HCT116 (cell line): ENCODE results near the gene NEUROD1.

Experiments used
- CBX3 ChIP-seq: IDR thresholded peaks from 2 replicates; pipeline ENCODE4 v1.6.1; 2012; ENCODE audit warnings: low read depth
- CTCF ChIP-seq, 3 experiments: fragments of 200-600 bp in 1 of 3; sonication (generic) in 1 of 3; IDR thresholded peaks in 2 of 3; conservative IDR thresholded peaks in 1 of 3; 2 replicates each; pipeline ENCODE4 v1.5.1; 2012 to 2017; ENCODE audit warnings: low read depth in 2 of 3, low read length in 2 of 3, antibody characterized with exemption in 1 of 3, borderline replicate concordance in 1 of 3, control low read depth in 1 of 3, mild to moderate bottlenecking in 1 of 3, mixed read lengths in 1 of 3, mixed run types in 1 of 3, moderate library complexity in 1 of 3; ENCODE audit not compliant: insufficient read depth in 1 of 3
- EZH2 ChIP-seq: fragments of 200-600 bp; sonication (generic); IDR thresholded peaks from 2 replicates; pipeline ENCODE4 v1.6.1; 2017; ENCODE audit warnings: antibody characterized with exemption, mixed run types
- JUND ChIP-seq: IDR thresholded peaks from 2 replicates; pipeline ENCODE4 v1.6.1; 2012
- POLR2A ChIP-seq: IDR thresholded peaks from 2 replicates; pipeline ENCODE4 v1.7.0; 2011; ENCODE audit warnings: borderline replicate concordance; ENCODE audit not compliant: insufficient read depth, insufficient read length; ENCODE audit errors: extremely low read depth
- RAD21 ChIP-seq: IDR thresholded peaks from 2 replicates; pipeline ENCODE4 v1.6.1; 2012; ENCODE audit warnings: low read depth, mild to moderate bottlenecking
- YY1 ChIP-seq: IDR thresholded peaks from 2 replicates; pipeline ENCODE4 v1.6.1; 2011; ENCODE audit warnings: low read length, low read depth, moderate library complexity, mild to moderate bottlenecking; ENCODE audit not compliant: insufficient replicate concordance; ENCODE audit errors: extremely low read depth

GRCh38 chr2:181627545-181627944 lies 52.8 kb downstream of the NEUROD1 start:
- TF ChIP-seq CTCF (IDR thresholded peaks at IDR 0.05 in 2 of 3, conservative IDR thresholded peaks at IDR 0.05 in 1 of 3; ENCODE audit: borderline replicate concordance in 1 of 3, insufficient read depth in 1 of 3, low read depth in 2 of 3, low read length in 2 of 3) (no peak), CBX3 (no peak), RAD21 (no peak), EZH2 (no peak), YY1 (no peak), POLR2A (no peak), JUND (no peak)
